ENCODE measurements around the gene BIRC2. TPM values are rescaled to one million over a fixed set of nuclear protein-coding genes. Genes with fewer than 3 reads are reported as not detected.
"Not testable (repeated sequence)": the region's sequence is repeated elsewhere in the genome, so short reads cannot be mapped to it uniquely, and the experiment has no call there.

Gene BIRC2
- total RNA-seq, 1 donor from 2014 or later = 69.9 TPM

DNA sequence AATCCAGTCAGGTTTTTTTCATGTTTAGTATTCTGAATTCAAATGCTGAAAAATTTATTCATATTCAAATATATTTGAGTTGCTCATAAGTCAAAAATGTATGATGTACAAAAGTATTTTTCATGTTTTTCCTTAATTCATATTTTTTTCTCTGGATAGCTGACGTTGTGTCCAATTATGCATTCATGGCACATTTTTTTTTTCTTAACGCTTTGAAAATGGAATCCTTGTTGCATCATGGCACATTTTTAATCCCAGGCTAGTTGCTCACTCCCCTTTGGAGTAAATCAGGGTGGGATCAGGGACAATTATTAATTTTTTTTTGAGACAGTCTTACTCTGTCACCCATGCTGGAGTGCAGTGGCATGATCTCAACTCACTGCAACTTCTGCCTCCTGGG lies 15.7 kb upstream of the BIRC2 start:
- Histone ChIP-seq H3K4me2 (ENCODE audit: low read length) (no peak overlapping the region), H3K27me3 (ENCODE audit: insufficient read depth, low read length) (no peaks in the 10 kb centered on the region), H3K36me3 (ENCODE audit: insufficient read depth, low read length) (no peaks in the 10 kb centered on the region), H3K9me3 (ENCODE audit: insufficient read depth, low read depth, low read length) (no peaks in the 10 kb centered on the region), H3K27ac (ENCODE audit: low read depth, low read length) (no peak overlapping the region), H3K79me2 (ENCODE audit: insufficient read depth, low read length) (no peaks in the 10 kb centered on the region), H4K20me1 (ENCODE audit: insufficient read depth, low read length) (no peaks in the 10 kb centered on the region), H2AFZ (ENCODE audit: low read depth, low read length) (no peak overlapping the region), H3K4me3 (ENCODE audit: insufficient read depth, low read depth, low read length) (no peak overlapping the region), H3K4me1 (ENCODE audit: insufficient read depth, low read length) (no peaks in the 10 kb centered on the region), H3K9ac (ENCODE audit: low read length) (no peak overlapping the region)
- no peak for DNase-seq (ENCODE audit: low read depth)
- Mint-ChIP-seq H3K4me1 (ENCODE audit: low read depth, unreplicated experiment) (no peaks in the 10 kb centered on the region), H3K9me3 (ENCODE audit: unreplicated experiment) (no peaks in the 10 kb centered on the region), H3K27ac (ENCODE audit: unreplicated experiment) (no peak overlapping the region), H3K27me3 (ENCODE audit: low read depth, unreplicated experiment) (no peaks in the 10 kb centered on the region), H3K4me3 (ENCODE audit: unreplicated experiment) (no peak overlapping the region), H3K36me3 (ENCODE audit: low read depth, unreplicated experiment) (no peaks in the 10 kb centered on the region)
- TF ChIP-seq, protein P1, sequence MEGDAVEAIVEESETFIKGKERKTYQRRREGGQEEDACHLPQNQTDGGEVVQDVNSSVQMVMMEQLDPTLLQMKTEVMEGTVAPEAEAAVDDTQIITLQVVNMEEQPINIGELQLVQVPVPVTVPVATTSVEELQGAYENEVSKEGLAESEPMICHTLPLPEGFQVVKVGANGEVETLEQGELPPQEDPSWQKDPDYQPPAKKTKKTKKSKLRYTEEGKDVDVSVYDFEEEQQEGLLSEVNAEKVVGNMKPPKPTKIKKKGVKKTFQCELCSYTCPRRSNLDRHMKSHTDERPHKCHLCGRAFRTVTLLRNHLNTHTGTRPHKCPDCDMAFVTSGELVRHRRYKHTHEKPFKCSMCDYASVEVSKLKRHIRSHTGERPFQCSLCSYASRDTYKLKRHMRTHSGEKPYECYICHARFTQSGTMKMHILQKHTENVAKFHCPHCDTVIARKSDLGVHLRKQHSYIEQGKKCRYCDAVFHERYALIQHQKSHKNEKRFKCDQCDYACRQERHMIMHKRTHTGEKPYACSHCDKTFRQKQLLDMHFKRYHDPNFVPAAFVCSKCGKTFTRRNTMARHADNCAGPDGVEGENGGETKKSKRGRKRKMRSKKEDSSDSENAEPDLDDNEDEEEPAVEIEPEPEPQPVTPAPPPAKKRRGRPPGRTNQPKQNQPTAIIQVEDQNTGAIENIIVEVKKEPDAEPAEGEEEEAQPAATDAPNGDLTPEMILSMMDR (IDR thresholded peaks at IDR 0.05; ENCODE audit: insufficient read depth, low read depth, low read length) = no peak
- no peak for TF ChIP-seq EZH2 (IDR thresholded peaks at IDR 0.05; ENCODE audit: insufficient read depth, low read length)
- FAIRE-seq = no peak

DNA sequence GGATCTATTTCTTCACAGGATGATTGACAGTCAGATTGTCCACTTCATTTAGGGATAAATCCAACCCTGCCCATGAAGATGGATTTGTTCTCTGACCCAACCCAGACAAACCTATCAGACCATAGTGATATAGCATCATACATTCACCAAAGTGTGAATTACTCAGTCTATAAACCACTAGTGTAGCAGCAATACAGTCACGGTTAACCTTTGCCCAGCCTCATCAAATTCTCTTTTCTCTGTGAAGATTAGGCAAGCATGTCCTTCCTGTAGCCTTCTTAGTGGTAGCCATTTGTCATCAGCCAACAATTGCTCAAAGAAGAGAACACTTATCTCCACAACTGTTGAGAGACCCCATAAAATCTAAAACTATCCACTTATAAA lies 14.4 kb upstream of the BIRC2 start:
- Histone ChIP-seq H3K79me2 (ENCODE audit: insufficient read depth, low read length) (no peaks in the 10 kb centered on the region), H3K4me3 (ENCODE audit: insufficient read depth, low read depth, low read length) (no peak overlapping the region), H3K36me3 (ENCODE audit: insufficient read depth, low read length) (no peaks in the 10 kb centered on the region), H3K27me3 (ENCODE audit: insufficient read depth, low read length) (no peaks in the 10 kb centered on the region), H3K4me2 (ENCODE audit: low read length) (no peak overlapping the region), H2AFZ (ENCODE audit: low read depth, low read length) (no peak overlapping the region), H3K9me3 (ENCODE audit: insufficient read depth, low read depth, low read length) (no peaks in the 10 kb centered on the region), H3K4me1 (ENCODE audit: insufficient read depth, low read length) (no peaks in the 10 kb centered on the region), H4K20me1 (ENCODE audit: insufficient read depth, low read length) (no peaks in the 10 kb centered on the region), H3K9ac (ENCODE audit: low read length) (no peak overlapping the region), H3K27ac (ENCODE audit: low read depth, low read length) (no peak overlapping the region)
- H3K4me1 Mint-ChIP-seq (ENCODE audit: low read depth, unreplicated experiment) = no peaks in the 10 kb centered on the region
- no peak overlapping the region for H3K27ac Mint-ChIP-seq (ENCODE audit: unreplicated experiment)
- no peak overlapping the region for H3K4me3 Mint-ChIP-seq (ENCODE audit: unreplicated experiment)
- no peaks in the 10 kb centered on the region for H3K27me3 Mint-ChIP-seq (ENCODE audit: low read depth, unreplicated experiment)
- no peaks in the 10 kb centered on the region for H3K36me3 Mint-ChIP-seq (ENCODE audit: low read depth, unreplicated experiment)
- H3K9me3 Mint-ChIP-seq (ENCODE audit: unreplicated experiment) = no peaks in the 10 kb centered on the region
- FAIRE-seq = no peak
- TF ChIP-seq, protein P1 (IDR thresholded peaks at IDR 0.05; ENCODE audit: insufficient read depth, low read depth, low read length) = no peak
- no peak for TF ChIP-seq EZH2 (IDR thresholded peaks at IDR 0.05; ENCODE audit: insufficient read depth, low read length)
- no peak for DNase-seq (ENCODE audit: low read depth)

DNA sequence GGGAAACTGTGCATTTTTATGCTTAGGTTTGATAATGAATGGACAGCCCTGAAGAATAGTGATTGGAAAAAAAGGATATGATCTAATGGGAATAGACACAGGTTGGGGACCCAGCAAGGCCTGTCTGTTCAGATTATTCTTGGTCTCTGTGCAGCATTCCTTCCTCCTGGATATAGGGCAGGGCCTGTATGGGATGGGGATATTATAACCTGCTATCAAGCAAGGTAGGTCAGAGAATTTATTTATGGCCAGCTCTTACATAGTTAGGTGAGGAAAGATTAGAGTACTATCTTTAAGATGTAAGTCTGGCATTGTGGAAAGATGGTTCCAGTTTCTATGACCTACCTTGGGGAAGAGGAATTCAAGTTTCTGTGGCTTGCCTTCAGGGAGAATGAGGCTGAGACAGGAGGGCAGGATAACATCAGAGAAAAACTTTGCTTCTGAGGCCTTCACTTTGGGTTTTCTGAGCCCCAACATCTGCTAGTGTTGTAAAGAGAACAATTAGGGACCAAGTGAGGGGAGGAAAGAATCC lies 8.5 kb upstream of the BIRC2 start:
- no peaks in the 10 kb centered on the region for H3K4me1 ChIP-seq (ENCODE audit: insufficient read depth, low read length)
- no peaks in the 10 kb centered on the region for H4K20me1 ChIP-seq (ENCODE audit: insufficient read depth, low read length)
- no peaks in the 10 kb centered on the region for H3K9me3 ChIP-seq (ENCODE audit: insufficient read depth, low read depth, low read length)
- Mint-ChIP-seq H3K27ac (ENCODE audit: unreplicated experiment) (no peak overlapping the region), H3K4me1 (ENCODE audit: low read depth, unreplicated experiment) (peaks cover 2% of the 10 kb centered on the region), H3K9me3 (ENCODE audit: unreplicated experiment) (no peaks in the 10 kb centered on the region), H3K27me3 (ENCODE audit: low read depth, unreplicated experiment) (no peaks in the 10 kb centered on the region), H3K4me3 (ENCODE audit: unreplicated experiment) (no peak overlapping the region), H3K36me3 (ENCODE audit: low read depth, unreplicated experiment) (no peaks in the 10 kb centered on the region)
- H3K4me2 ChIP-seq (ENCODE audit: low read length) = no peak overlapping the region
- no peak overlapping the region for H3K9ac ChIP-seq (ENCODE audit: low read length)
- H2AFZ ChIP-seq (ENCODE audit: low read depth, low read length) = no peak overlapping the region
- H3K36me3 ChIP-seq (ENCODE audit: insufficient read depth, low read length) = no peaks in the 10 kb centered on the region
- H3K27ac ChIP-seq (ENCODE audit: low read depth, low read length) = no peak overlapping the region
- no peak for FAIRE-seq
- no peak overlapping the region for H3K4me3 ChIP-seq (ENCODE audit: insufficient read depth, low read depth, low read length)
- DNase-seq (ENCODE audit: low read depth) = no peak
- H3K27me3 ChIP-seq (ENCODE audit: insufficient read depth, low read length) = no peaks in the 10 kb centered on the region
- TF ChIP-seq, protein P1 (IDR thresholded peaks at IDR 0.05; ENCODE audit: insufficient read depth, low read depth, low read length) = no peak
- TF ChIP-seq EZH2 (IDR thresholded peaks at IDR 0.05; ENCODE audit: insufficient read depth, low read length) = no peak
- no peaks in the 10 kb centered on the region for H3K79me2 ChIP-seq (ENCODE audit: insufficient read depth, low read length)

DNA sequence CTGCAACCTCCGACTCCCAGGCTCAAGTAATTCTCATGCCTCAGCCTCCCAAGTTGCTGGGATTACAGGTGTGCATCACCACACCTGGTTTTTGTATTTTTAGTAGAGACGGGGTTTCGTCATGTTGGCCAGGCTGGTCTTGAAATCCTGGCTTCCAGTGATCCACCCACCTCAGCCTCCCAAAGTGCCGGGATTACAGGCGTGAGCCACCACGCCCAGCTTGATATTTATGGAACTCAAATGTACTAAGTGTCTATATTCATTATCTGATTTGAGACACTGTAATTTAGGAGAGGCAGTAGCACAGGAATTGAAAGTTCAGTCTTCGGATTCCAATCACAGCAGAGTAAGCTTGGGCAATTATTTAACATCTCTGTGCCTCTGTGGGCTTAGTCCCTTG lies 5.7 kb upstream of the BIRC2 start:
- H3K4me1 ChIP-seq (ENCODE audit: insufficient read depth, low read length) = peaks cover 15% of the 10 kb centered on the region
- peaks cover 16% of the 10 kb centered on the region for H3K4me1 Mint-ChIP-seq (ENCODE audit: low read depth, unreplicated experiment)
- FAIRE-seq; H3K4me3 ChIP-seq (ENCODE audit: insufficient read depth, low read depth, low read length); H3K79me2 ChIP-seq (ENCODE audit: insufficient read depth, low read length); H3K27ac Mint-ChIP-seq (ENCODE audit: unreplicated experiment); H3K27ac ChIP-seq (ENCODE audit: low read depth, low read length); H3K4me2 ChIP-seq (ENCODE audit: low read length); H3K36me3 Mint-ChIP-seq (ENCODE audit: low read depth, unreplicated experiment); H3K9me3 ChIP-seq (ENCODE audit: insufficient read depth, low read depth, low read length); H2AFZ ChIP-seq (ENCODE audit: low read depth, low read length); H3K36me3 ChIP-seq (ENCODE audit: insufficient read depth, low read length); H3K9ac ChIP-seq (ENCODE audit: low read length); H3K27me3 Mint-ChIP-seq (ENCODE audit: low read depth, unreplicated experiment); DNase-seq (ENCODE audit: low read depth); H3K27me3 ChIP-seq (ENCODE audit: insufficient read depth, low read length); H3K4me3 Mint-ChIP-seq (ENCODE audit: unreplicated experiment); H4K20me1 ChIP-seq (ENCODE audit: insufficient read depth, low read length); H3K9me3 Mint-ChIP-seq (ENCODE audit: unreplicated experiment): not testable (repeated sequence)

Data from astrocyte (in vitro differentiated cells and primary cell).